Common myeloid progenitor, CD34-positive (primary cell): ENCODE results near the gene DPEP2NB.
"Not testable (repeated sequence)": the region's sequence is repeated elsewhere in the genome, so short reads cannot be mapped to it uniquely, and the experiment has no call there.

ENCODE experiments used
- CTCF ChIA-PET: fragments of 350-600 bp; sonication (Branson Sonifier 250); formaldehyde crosslinking; loops from one replicate; lab custom pipeline; 2021; ENCODE audit warnings: antibody characterized with exemption; lab: Charles Lee
- POLR2A ChIA-PET: fragments of 350-600 bp; sonication (Branson Sonifier 250); formaldehyde crosslinking; loops from one replicate; lab custom pipeline; 2021; ENCODE audit warnings: antibody characterized with exemption; lab: Charles Lee
- DNase-seq, 3 donors: peaks; one replicate each; pipeline versions ENCODE4 v3.0.0 to v3.0.0-alpha.2; 2013
- H3K27ac ChIP-seq, 2 experiments: 1 replicate in 1 of 2; 2 replicates in 1 of 2; pipeline ENCODE4 v1.7.0; 2013; ENCODE audit warnings: inconsistent platforms in 2 of 2, low read length in 2 of 2, mild to moderate bottlenecking in 2 of 2, low read depth in 1 of 2, moderate library complexity in 1 of 2; ENCODE audit not compliant: severe bottlenecking in 2 of 2, insufficient read depth in 1 of 2, poor library complexity in 1 of 2
- H3K27me3 ChIP-seq, 5 experiments: replicated peaks in 2 of 5; 1 replicate in 3 of 5; 2 replicates in 2 of 5; pipeline versions ENCODE4 v1.6.1 to v1.7.0; 2013; ENCODE audit warnings: low read length in 4 of 5, mild to moderate bottlenecking in 2 of 5, moderate library complexity in 2 of 5, inconsistent platforms in 1 of 5; ENCODE audit not compliant: insufficient read depth in 5 of 5, control insufficient read depth in 4 of 5
- H3K36me3 ChIP-seq, 4 experiments: 1 replicate in 2 of 4; 2 replicates in 2 of 4; pipeline versions ENCODE4 v1.6.1 to v1.7.0; 2013; ENCODE audit warnings: low read length in 3 of 4, control low read depth in 1 of 4, mild to moderate bottlenecking in 1 of 4; ENCODE audit not compliant: control insufficient read depth in 4 of 4, insufficient read depth in 4 of 4
- H3K4me1 ChIP-seq, 4 experiments: 1 replicate in 3 of 4; 2 replicates in 1 of 4; pipeline versions ENCODE4 v1.6.1 to v1.7.1; 2013; ENCODE audit warnings: low read length in 3 of 4, mild to moderate bottlenecking in 3 of 4, control low read depth in 1 of 4, inconsistent platforms in 1 of 4, moderate library complexity in 1 of 4; ENCODE audit not compliant: control insufficient read depth in 4 of 4, insufficient read depth in 4 of 4; ENCODE audit errors: control extremely low read depth in 1 of 4
- H3K4me3 ChIP-seq, 7 experiments: 1 replicate in 4 of 7; 2 replicates in 3 of 7; pipeline versions ENCODE4 v1.5.1 to v1.7.0; 2013; ENCODE audit warnings: mild to moderate bottlenecking in 7 of 7, low read length in 6 of 7, moderate library complexity in 6 of 7, inconsistent platforms in 2 of 7, low read depth in 2 of 7, control low read depth in 1 of 7; ENCODE audit not compliant: insufficient read depth in 4 of 7, control insufficient read depth in 1 of 7; ENCODE audit errors: extremely low read depth in 1 of 7
- H3K9me3 ChIP-seq, 5 experiments: 1 replicate in 4 of 5; 2 replicates in 1 of 5; pipeline versions ENCODE4 v1.6.1 to v1.7.1; 2013; ENCODE audit warnings: low read length in 4 of 5, mild to moderate bottlenecking in 2 of 5, inconsistent platforms in 1 of 5, low read depth in 1 of 5, moderate library complexity in 1 of 5; ENCODE audit not compliant: control insufficient read depth in 4 of 5, insufficient read depth in 2 of 5; ENCODE audit errors: control extremely low read depth in 1 of 5
- WGBS: methylation state at CpG from one replicate; pipeline ENCODE4 v1.1.5; 2013; ENCODE audit not compliant: insufficient coverage; 5-methylcytosine and 5-hydroxymethylcytosine counted together

DPEP2NB gene

GRCh38 chr16:67977469-67978227 is 38.1 kb downstream of the DPEP2NB start:
- CTCF ChIA-PET = interaction anchor here (0.8 to 1.4 kb wide), 5 partner anchors 9 to 62 kb away, joined by 3 to 4 read pairs (median 3); no protein-coding TSS in a partner anchor
- WGBS = 96% methylated on average over 8 of the region's 9 CpGs
- Histone ChIP-seq H3K4me1 (no peaks in the 10 kb centered on the region), H3K4me3 (no peak overlapping the region), H3K27me3 (no peaks in the 10 kb centered on the region), H3K9me3 (no peaks in the 10 kb centered on the region), H3K36me3 (no peaks in the 10 kb centered on the region), H3K27ac (no peak overlapping the region)
- DNase-seq = no peak
- POLR2A ChIA-PET = no interaction called here

- Histone ChIP-seq H3K27ac (no peak overlapping the region), H3K36me3 (no peaks in the 10 kb centered on the region), H3K4me3 (no peak overlapping the region), H3K4me1 (no peaks in the 10 kb centered on the region), H3K27me3 (no peaks in the 10 kb centered on the region), H3K9me3 (no peaks in the 10 kb centered on the region)
- ChIA-PET CTCF (interaction anchor here (1.0 to 1.4 kb wide), 2 partner anchors 15 to 62 kb away, joined by 3 read pairs; no protein-coding TSS in a partner anchor), POLR2A (no interaction called here)
- WGBS = 86% methylated on average over 5 of the region's 5 CpGs
- no peak for DNase-seq
These were observed 38.7 kb downstream of the DPEP2NB start for GRCh38 chr16:67977005-67977404.

GRCh38 chr16:67976205-67976604 is 39.5 kb downstream of the DPEP2NB start:
- H3K4me3 ChIP-seq = no peak overlapping the region
- ChIA-PET CTCF (no interaction called here), POLR2A (no interaction called here)
- no peaks in the 10 kb centered on the region for H3K9me3 ChIP-seq
- 100% methylated on average over 2 of the region's 2 CpGs for WGBS
- no peaks in the 10 kb centered on the region for H3K36me3 ChIP-seq
- H3K27me3 ChIP-seq = no peaks in the 10 kb centered on the region
- no peak for DNase-seq
- no peak overlapping the region for H3K27ac ChIP-seq
- no peaks in the 10 kb centered on the region for H3K4me1 ChIP-seq

GRCh38 chr16:67975321-67976105 is 40.2 kb downstream of the DPEP2NB start:
- CTCF ChIA-PET = no interaction called here
- 92% methylated on average over 9 of the region's 14 CpGs for WGBS

GRCh38 chr16:67972285-67972684 is 43.4 kb downstream of the DPEP2NB start:
- ChIA-PET POLR2A (interaction anchor here (0.6 kb wide), 1 partner anchor 356 kb away, joined by 3 read pairs; no protein-coding TSS in a partner anchor), CTCF (interaction anchor here (1.4 to 7.6 kb wide), 5 partner anchors 12 to 93 kb away, joined by 4 to 69 read pairs (median 4); partner anchors contain the start of gene DPEP3)
- WGBS = 92% methylated on average over 5 of the region's 7 CpGs
- H3K9me3 ChIP-seq, H3K27ac ChIP-seq, H3K27me3 ChIP-seq, DNase-seq, H3K4me3 ChIP-seq, H3K36me3 ChIP-seq: not testable (repeated sequence)
- peaks cover 0 to 19% (median 13%) of the 10 kb centered on the region in 4 experiments for H3K4me1 ChIP-seq

More at GRCh38 chr16:67975321-67976105, 40.2 kb downstream of the DPEP2NB start:
- Histone ChIP-seq H3K4me1 (no peaks in the 10 kb centered on the region), H3K4me3 (no peak overlapping the region), H3K27ac (no peak overlapping the region), H3K27me3 (no peaks in the 10 kb centered on the region), H3K9me3 (no peaks in the 10 kb centered on the region), H3K36me3 (no peaks in the 10 kb centered on the region)
- DNase-seq = no peak
- POLR2A ChIA-PET = no interaction called here

- no peaks in the 10 kb centered on the region for H3K9me3 ChIP-seq
- ChIA-PET POLR2A (no interaction called here), CTCF (interaction anchor here (1.7 to 7.6 kb wide), 3 partner anchors 13 to 24 kb away, joined by 4 to 69 read pairs (median 8); partner anchors contain the start of gene DPEP3)
- no peak overlapping the region for H3K27ac ChIP-seq
- H3K27me3 ChIP-seq = no peaks in the 10 kb centered on the region
- H3K4me3 ChIP-seq = no peak overlapping the region
- H3K36me3 ChIP-seq = no peaks in the 10 kb centered on the region
- 100% methylated on average over 7 of the region's 9 CpGs for WGBS
- H3K4me1 ChIP-seq = peaks cover 0 to 27% (median 18%) of the 10 kb centered on the region in 4 experiments
- no peak for DNase-seq
These were observed 44.6 kb downstream of the DPEP2NB start for GRCh38 chr16:67971111-67971510.
